Inflammatory macrophage treated with lipopolysaccharide for 1 hour (primary cell): ENCODE measurements around the gene PRPF18.
"Not testable (repeated sequence)": the region's sequence is repeated elsewhere in the genome, so short reads cannot be mapped to it uniquely, and the experiment has no call there.

Source experiments
- DNase-seq, 2 donors: peaks; one replicate each; pipeline ENCODE4 v3.0.0-alpha.2; 2020 to 2022

PRPF18 gene

GRCh38 chr10:13586676-13587355 lies at the start of gene PRPF18:
PRPF18 (plus strand) TSS chr10:13586965; CDS start chr10:13587087, 122 bp downstream.
- peak; percentile 85 to 98 for DNase-seq

GRCh38 chr10:13537985-13538384 lies 48.8 kb upstream of the PRPF18 start:
- DNase-seq, result not testable (repeated sequence)

- DNase-seq, result no peak
Observed at GRCh38 chr10:13542533-13542932, 44.2 kb upstream of the PRPF18 start.

- no peak for DNase-seq
Observed at GRCh38 chr10:13550802-13551201, 36.0 kb upstream of the PRPF18 start.

- no peak for DNase-seq
Observed at GRCh38 chr10:13555884-13556510, 30.8 kb upstream of the PRPF18 start.

GRCh38 chr10:13559124-13559700 lies 27.6 kb upstream of the PRPF18 start:
- DNase-seq, result no peak

- DNase-seq, result no peak
Observed at GRCh38 chr10:13560597-13560996, 26.2 kb upstream of the PRPF18 start.

GRCh38 chr10:13563481-13564445 lies 23.0 kb upstream of the PRPF18 start:
- DNase-seq, result no peak

GRCh38 chr10:13564576-13564975 lies 22.2 kb upstream of the PRPF18 start:
- no peak for DNase-seq

GRCh38 chr10:13567030-13567429 lies 19.7 kb upstream of the PRPF18 start:
- peak; percentile 81 to 83 for DNase-seq

- no peak for DNase-seq
Observed at GRCh38 chr10:13571541-13571940, 15.2 kb upstream of the PRPF18 start.

GRCh38 chr10:13573960-13574359 lies 12.8 kb upstream of the PRPF18 start:
- no peak for DNase-seq

- no peak for DNase-seq
Observed at GRCh38 chr10:13585195-13585751, 1.5 kb upstream of the PRPF18 start.

GRCh38 chr10:13585943-13586342 lies 822 bp upstream of the PRPF18 start:
- DNase-seq, result no peak

GRCh38 chr10:13587391-13587790 lies 626 bp downstream of the PRPF18 start:
- no peak for DNase-seq

GRCh38 chr10:13589316-13589715 lies 2.6 kb downstream of the PRPF18 start:
- DNase-seq, result no peak

- no peak for DNase-seq
Observed at GRCh38 chr10:13590886-13591285, 4.1 kb downstream of the PRPF18 start.

- no peak for DNase-seq
Observed at GRCh38 chr10:13592306-13592705, 5.5 kb downstream of the PRPF18 start.

- DNase-seq, result no peak
Observed at GRCh38 chr10:13593535-13593934, 6.8 kb downstream of the PRPF18 start.

- no peak for DNase-seq
Observed at GRCh38 chr10:13594641-13595040, 7.9 kb downstream of the PRPF18 start.

GRCh38 chr10:13597909-13598308 lies 11.1 kb downstream of the PRPF18 start:
- no peak for DNase-seq

- DNase-seq, result no peak
Observed at GRCh38 chr10:13604357-13605040, 17.7 kb downstream of the PRPF18 start.
